GM06990 (cell line): ENCODE results near the gene QPRT.
A peak's percentile ranks its signal among the peaks of the same experiment; 100 is the strongest.

ENCODE experiments used
- DNase-seq: peaks from one replicate; pipeline ENCODE4 v3.0.0-alpha.2; 2011; ENCODE audit not compliant: insufficient read length; ENCODE audit errors: extremely low read depth
- H3K27me3 ChIP-seq: replicated peaks from 2 replicates; pipeline ENCODE4 v1.6.0; 2011; ENCODE audit warnings: low read length; ENCODE audit not compliant: control insufficient read depth, insufficient read depth
- H3K36me3 ChIP-seq: 2 replicates; pipeline ENCODE4 v1.5.1; 2011; ENCODE audit warnings: low read length; ENCODE audit not compliant: control insufficient read depth, insufficient read depth
- H3K4me3 ChIP-seq: replicated peaks from 2 replicates; pipeline ENCODE4 v1.5.1; 2011; ENCODE audit warnings: low read depth, mild to moderate bottlenecking, control low read depth, low read length
- CTCF ChIP-seq: IDR thresholded peaks from 2 replicates; pipeline ENCODE4 v1.5.1; 2011; ENCODE audit warnings: low read length, control low read depth, mild to moderate bottlenecking, inconsistent platforms; ENCODE audit not compliant: insufficient read depth, poor library complexity, severe bottlenecking

The QPRT gene

DNA sequence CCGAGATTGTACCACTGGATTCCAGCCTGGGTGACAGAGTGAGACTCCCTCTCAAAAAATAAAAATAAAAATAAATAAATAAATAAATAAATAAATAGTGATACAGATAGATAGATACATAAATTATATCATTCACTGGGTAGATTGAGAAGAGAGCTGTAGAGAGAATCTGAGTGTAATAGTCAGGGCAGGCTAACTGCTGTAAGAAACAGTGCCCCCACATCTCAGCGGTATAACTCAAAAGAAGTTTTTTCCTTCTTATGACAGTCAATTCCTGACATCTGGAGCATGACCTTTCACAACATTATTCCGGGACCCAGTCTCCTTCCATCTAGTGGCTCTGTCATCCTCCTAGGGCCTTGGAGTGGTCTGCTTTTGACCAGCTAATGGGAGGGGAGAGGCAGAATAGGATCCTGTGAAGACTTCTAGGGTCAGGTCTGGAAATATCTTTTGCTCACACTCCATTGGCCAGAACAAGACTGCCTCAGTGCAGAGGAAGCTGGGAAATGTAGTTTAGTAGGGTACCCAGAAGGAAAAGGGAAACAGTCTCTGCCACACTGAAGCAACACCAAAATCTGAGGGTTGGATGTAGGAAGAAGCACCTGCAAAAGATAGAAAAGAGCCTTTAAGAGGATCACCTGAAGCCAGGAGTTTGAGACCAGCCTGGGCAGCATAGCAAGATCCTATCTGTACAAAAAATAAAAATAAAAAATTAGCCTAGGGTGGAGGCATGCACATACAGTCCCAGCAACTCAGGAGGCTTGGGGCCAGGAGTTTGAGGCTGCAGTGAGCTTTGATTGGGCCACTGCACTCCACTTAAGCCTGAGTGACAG, 3.0 kb upstream of the QPRT start:
- TF ChIP-seq CTCF, result no peak
- DNase-seq, result no peak
- peaks cover 4% of the 10 kb centered on the region for H3K36me3 ChIP-seq
- H3K4me3 ChIP-seq, result no peak overlapping the region
- H3K27me3 ChIP-seq, result no peaks in the 10 kb centered on the region

- H3K27me3 ChIP-seq, result no peaks in the 10 kb centered on the region
- H3K4me3 ChIP-seq, result no peak overlapping the region
- no peak for TF ChIP-seq CTCF
- H3K36me3 ChIP-seq, result no peaks in the 10 kb centered on the region
- no peak for DNase-seq
These were observed 1.8 kb upstream of the QPRT start for GRCh38 chr16:29676989-29677785.

- DNase-seq, result no peak
- no peaks in the 10 kb centered on the region for H3K27me3 ChIP-seq
- peak overlapping the region; percentile 33 for H3K4me3 ChIP-seq
- no peak for TF ChIP-seq CTCF
- H3K36me3 ChIP-seq, result no peaks in the 10 kb centered on the region; the same call in none of the 2 replicates
These were observed 1.2 kb downstream of the QPRT start for GRCh38 chr16:29680180-29680598.

DNA sequence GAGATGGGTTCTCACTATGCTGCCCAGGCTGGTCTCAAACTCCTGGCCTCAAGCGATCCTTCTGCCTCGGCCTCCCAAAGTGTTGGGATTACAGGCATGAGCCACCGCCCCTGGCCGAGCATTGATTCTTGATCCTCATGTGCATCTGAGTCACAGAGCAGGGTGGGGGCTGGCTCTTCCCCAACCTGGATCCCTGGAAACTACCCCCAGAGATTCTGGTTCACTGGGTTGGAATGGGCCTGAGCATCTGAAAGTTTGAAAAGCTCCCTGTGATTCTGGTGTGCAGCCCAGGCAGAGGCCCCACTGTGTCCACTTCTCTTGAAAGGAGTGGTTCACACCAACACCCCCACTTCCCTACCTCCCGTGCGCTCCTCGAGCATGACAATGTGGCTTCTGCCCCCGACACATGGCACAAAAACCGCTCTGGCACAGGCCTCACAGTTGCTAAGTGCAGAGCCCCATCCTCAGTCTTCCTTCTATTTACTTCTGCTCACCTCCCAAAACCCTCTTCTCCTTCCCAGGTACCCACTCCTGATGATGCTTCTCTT, 4.6 kb downstream of the QPRT start:
- TF ChIP-seq CTCF, result no peak
- no peak for DNase-seq
- Histone ChIP-seq H3K4me3 (no peak overlapping the region), H3K27me3 (no peaks in the 10 kb centered on the region), H3K36me3 (no peaks in the 10 kb centered on the region; the same call in none of the 2 replicates)

DNA sequence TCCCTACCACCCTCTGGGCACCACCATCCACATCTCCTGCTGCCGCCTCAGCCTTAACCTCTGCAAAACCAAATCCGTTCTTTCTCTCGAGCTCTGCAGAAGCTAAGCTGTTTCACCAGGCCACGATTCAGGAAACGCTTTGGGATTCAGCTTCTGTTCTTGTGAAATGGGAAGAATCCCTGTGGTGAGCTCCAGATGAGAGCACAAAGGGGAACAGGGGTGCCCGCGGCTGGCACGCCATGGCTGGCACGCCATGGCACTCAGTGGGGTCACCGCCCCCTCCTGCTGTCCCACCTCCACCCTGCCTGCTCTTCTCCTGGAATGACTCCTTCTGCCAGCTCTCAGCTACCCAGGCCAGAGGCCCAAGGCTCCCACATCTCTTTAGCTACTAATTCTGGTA, 5.7 kb downstream of the QPRT start:
- DNase-seq, result no peak

More for the DNA sequence above, 5.7 kb downstream of the QPRT start:
- Histone ChIP-seq H3K36me3 (no peaks in the 10 kb centered on the region; the same call in none of the 2 replicates), H3K27me3 (no peaks in the 10 kb centered on the region), H3K4me3 (no peak overlapping the region)
- no peak for TF ChIP-seq CTCF
